Activated CD8-positive, alpha-beta T cell treated with anti-CD3 and anti-CD28 coated beads, Interleukin-2, amount 10 ng/mL, durations not matched to agents 7 days and 5 days (primary cell): ENCODE data around the gene CDHR3. TPM values are rescaled to one million over a fixed set of nuclear protein-coding genes. Genes with fewer than 3 reads are reported as not detected.
A peak's percentile ranks its signal among the peaks of the same experiment; 100 is the strongest.

Experiments used
- ATAC-seq: fragments of 150-1000 bp; cut with Tn5 transposase; one replicate; pipeline ENCODE4 v1.10.0; 2021; ENCODE audit warnings: moderate library complexity
- CTCF ChIA-PET: fragments of 350-600 bp; sonication (Branson Sonifier 250); formaldehyde crosslinking; loops from one replicate; lab custom pipeline; 2021; ENCODE audit warnings: antibody characterized with exemption; lab: Charles Lee
- POLR2A ChIA-PET: fragments of 350-600 bp; sonication (Branson Sonifier 250); formaldehyde crosslinking; loops from one replicate; lab custom pipeline; 2021; ENCODE audit warnings: antibody characterized with exemption; lab: Charles Lee
- DNase-seq: peaks from one replicate; pipeline ENCODE4 v3.0.0-alpha.2; 2020
- H3K27ac Mint-ChIP-seq: one replicate; pipeline ENCODE4 v1.8.0; 2021; ENCODE audit warnings: mild to moderate bottlenecking, mixed read lengths
- H3K27me3 Mint-ChIP-seq: one replicate; pipeline ENCODE4 v1.8.0; 2021; ENCODE audit warnings: low read depth, mixed read lengths
- H3K36me3 Mint-ChIP-seq: one replicate; pipeline ENCODE4 v1.8.0; 2021; ENCODE audit warnings: low read depth, mixed read lengths
- H3K4me1 Mint-ChIP-seq: one replicate; pipeline ENCODE4 v1.8.0; 2021; ENCODE audit warnings: low read depth, mixed read lengths
- H3K4me3 Mint-ChIP-seq: one replicate; pipeline ENCODE4 v1.8.0; 2021; ENCODE audit warnings: mild to moderate bottlenecking, mixed read lengths
- H3K9me3 Mint-ChIP-seq: one replicate; pipeline ENCODE4 v1.8.0; 2022; ENCODE audit warnings: mixed read lengths; ENCODE audit not compliant: insufficient read depth
- total RNA-seq, 2 experiments: library from RNA; stranded (reverse); gene quantifications; one replicate each; pipeline ENCODE4 v1.2.3, GENCODE V29; 2021

Gene CDHR3, protein sequence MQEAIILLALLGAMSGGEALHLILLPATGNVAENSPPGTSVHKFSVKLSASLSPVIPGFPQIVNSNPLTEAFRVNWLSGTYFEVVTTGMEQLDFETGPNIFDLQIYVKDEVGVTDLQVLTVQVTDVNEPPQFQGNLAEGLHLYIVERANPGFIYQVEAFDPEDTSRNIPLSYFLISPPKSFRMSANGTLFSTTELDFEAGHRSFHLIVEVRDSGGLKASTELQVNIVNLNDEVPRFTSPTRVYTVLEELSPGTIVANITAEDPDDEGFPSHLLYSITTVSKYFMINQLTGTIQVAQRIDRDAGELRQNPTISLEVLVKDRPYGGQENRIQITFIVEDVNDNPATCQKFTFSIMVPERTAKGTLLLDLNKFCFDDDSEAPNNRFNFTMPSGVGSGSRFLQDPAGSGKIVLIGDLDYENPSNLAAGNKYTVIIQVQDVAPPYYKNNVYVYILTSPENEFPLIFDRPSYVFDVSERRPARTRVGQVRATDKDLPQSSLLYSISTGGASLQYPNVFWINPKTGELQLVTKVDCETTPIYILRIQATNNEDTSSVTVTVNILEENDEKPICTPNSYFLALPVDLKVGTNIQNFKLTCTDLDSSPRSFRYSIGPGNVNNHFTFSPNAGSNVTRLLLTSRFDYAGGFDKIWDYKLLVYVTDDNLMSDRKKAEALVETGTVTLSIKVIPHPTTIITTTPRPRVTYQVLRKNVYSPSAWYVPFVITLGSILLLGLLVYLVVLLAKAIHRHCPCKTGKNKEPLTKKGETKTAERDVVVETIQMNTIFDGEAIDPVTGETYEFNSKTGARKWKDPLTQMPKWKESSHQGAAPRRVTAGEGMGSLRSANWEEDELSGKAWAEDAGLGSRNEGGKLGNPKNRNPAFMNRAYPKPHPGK
- total RNA-seq, result under 1 TPM; 0.31 to 0.92 TPM

DNA sequence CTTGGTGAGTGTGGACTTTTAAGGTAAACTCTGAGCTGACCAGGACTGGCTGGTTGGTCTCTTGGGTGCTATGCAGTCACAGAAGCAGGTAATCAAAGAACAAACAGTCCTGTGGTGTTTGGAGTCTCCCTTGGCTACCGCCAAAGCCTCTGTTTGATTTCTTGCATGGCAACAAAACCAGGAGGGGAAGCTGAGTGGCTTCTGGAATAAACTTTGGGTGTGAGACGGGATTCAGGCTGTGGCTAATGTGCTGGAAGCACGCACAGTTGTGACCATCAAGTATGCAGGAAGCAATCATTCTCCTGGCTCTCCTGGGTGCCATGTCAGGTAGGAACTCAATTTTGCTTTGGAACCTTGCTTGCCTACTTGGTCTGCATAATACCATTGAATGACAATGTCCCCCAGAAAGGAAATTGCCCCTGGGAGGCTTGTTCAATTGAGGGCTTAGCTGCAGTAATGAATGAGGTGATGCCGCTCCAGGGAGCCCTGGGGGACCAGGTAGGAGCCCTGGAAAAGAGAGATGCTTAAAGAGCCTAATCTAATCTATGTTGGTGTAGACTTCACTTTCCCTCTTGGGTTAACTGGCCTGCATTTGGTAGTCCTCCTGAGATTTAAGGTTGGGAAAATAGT, at the start of gene CDHR3:
Gene CDHR3 (plus strand): TSS at position 227 of the 630 bp plus-strand sequence. CDS start 55 bp downstream, at position 282.
- no peaks in the 10 kb centered on the region for H3K4me1 Mint-ChIP-seq
- peaks cover 7% of the 10 kb centered on the region for H3K27me3 Mint-ChIP-seq
- no peak within 1 kb of the TSS for H3K4me3 Mint-ChIP-seq
- ChIA-PET POLR2A (no interaction called here), CTCF (interaction anchor here (1.0 to 1.4 kb wide), 2 partner anchors 45 to 68 kb away, joined by 3 read pairs; no protein-coding TSS in a partner anchor)
- ATAC-seq (no peak), DNase-seq (no peak)
- no peak within 1 kb of the TSS for H3K27ac Mint-ChIP-seq
- no peaks in the 10 kb centered on the region for H3K9me3 Mint-ChIP-seq
- no peaks in the 10 kb centered on the region for H3K36me3 Mint-ChIP-seq

- POLR2A ChIA-PET, result no interaction called here
- Mint-ChIP-seq H3K4me3 (no peak overlapping the region), H3K4me1 (peaks cover 9% of the 10 kb centered on the region), H3K27me3 (no peaks in the 10 kb centered on the region), H3K9me3 (peaks cover 6% of the 10 kb centered on the region), H3K27ac (no peak overlapping the region), H3K36me3 (no peaks in the 10 kb centered on the region)
- no peak for DNase-seq
- CTCF ChIA-PET, result no interaction called here
- no peak for ATAC-seq
Measured at GRCh38 chr7:105913947-105914346, 49.1 kb upstream of the CDHR3 start.

DNA sequence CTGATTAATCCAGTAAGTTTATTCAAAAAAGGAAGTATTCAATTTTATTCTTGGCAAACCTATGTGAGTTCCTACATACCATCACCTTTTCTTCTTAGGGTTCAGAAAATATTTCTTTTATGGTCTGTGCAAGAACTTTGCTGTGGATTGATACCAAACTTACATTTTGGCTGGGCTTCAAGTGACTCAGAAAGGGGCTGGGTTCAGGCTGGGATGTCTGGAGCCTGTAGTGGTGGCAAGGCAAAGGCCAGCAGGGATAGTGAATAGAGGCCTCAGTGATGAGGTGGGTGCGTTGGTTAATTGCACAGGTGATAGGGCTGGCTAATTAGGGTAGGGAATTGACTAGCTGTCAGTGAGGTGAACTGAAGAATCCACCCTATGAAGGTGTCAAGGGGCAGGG, 46.5 kb upstream of the CDHR3 start:
- CTCF ChIA-PET, result interaction anchor here (1.7 kb wide), 1 partner anchor 156 kb away, joined by 5 read pairs; no protein-coding TSS in a partner anchor
- H3K9me3 Mint-ChIP-seq, result no peaks in the 10 kb centered on the region
- H3K27ac Mint-ChIP-seq, result no peak overlapping the region
- H3K27me3 Mint-ChIP-seq, result no peaks in the 10 kb centered on the region
- POLR2A ChIA-PET, result no interaction called here
- ATAC-seq (no peak), DNase-seq (no peak)
- no peak overlapping the region for H3K4me3 Mint-ChIP-seq
- no peaks in the 10 kb centered on the region for H3K36me3 Mint-ChIP-seq
- H3K4me1 Mint-ChIP-seq, result no peaks in the 10 kb centered on the region

DNA sequence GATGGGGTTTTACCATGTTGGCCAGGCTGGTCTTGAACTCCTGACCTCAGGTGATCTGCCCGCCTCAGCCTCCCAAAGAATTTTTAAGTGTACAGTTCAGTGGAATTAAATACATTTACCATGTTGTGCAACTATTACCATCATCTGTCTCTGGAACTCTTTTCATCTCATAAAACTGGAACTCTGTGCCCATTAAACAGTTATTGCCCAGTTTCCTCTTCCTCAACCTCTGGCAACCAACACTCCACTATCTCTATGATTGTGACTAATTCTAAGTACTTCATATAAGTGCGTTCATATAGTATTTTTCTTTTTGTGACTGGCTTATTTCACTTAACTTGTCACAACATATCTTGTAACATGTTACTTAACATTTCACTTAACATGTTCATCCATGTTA, 45.4 kb upstream of the CDHR3 start:
- Mint-ChIP-seq H3K36me3 (peaks cover 2% of the 10 kb centered on the region), H3K9me3 (no peaks in the 10 kb centered on the region), H3K4me1 (no peaks in the 10 kb centered on the region), H3K4me3 (no peak overlapping the region), H3K27me3 (no peaks in the 10 kb centered on the region), H3K27ac (no peak overlapping the region)
- ChIA-PET POLR2A (interaction anchor here (0.8 kb wide), 1 partner anchor 60 kb away, joined by 3 read pairs; no protein-coding TSS in a partner anchor), CTCF (no interaction called here)
- DNase-seq (no peak), ATAC-seq (no peak)

DNA sequence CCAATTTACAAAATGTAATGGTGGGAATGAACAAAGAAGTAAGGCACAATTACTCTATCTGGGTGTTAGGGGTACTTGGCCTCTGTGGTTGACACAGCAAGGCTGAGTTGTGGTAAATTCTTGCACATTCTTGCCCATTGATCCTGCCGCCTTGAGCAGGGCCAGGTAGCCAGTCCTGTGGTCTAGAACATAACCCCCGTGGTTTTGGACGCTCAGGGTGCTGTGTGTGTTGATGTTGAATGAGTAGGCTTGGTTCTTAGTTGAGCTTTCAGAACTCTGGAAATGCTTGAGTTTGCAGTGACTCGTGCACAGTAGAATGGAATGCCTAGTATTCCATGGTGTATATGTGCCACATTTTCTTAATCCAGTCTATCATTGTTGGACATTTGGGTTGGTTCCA, 42.3 kb upstream of the CDHR3 start:
- Mint-ChIP-seq H3K36me3 (peaks cover 8% of the 10 kb centered on the region), H3K4me1 (peaks cover 23% of the 10 kb centered on the region), H3K27ac (no peak overlapping the region), H3K4me3 (no peak overlapping the region), H3K27me3 (no peaks in the 10 kb centered on the region), H3K9me3 (no peaks in the 10 kb centered on the region)
- no peak for DNase-seq
- ATAC-seq, result no peak
- POLR2A ChIA-PET, result interaction anchor here (0.5 kb wide), 1 partner anchor 182 kb away, joined by 3 read pairs; no protein-coding TSS in a partner anchor
- CTCF ChIA-PET, result interaction anchor here (1.0 kb wide), 1 partner anchor 17 kb away, joined by 3 read pairs; no protein-coding TSS in a partner anchor

DNA sequence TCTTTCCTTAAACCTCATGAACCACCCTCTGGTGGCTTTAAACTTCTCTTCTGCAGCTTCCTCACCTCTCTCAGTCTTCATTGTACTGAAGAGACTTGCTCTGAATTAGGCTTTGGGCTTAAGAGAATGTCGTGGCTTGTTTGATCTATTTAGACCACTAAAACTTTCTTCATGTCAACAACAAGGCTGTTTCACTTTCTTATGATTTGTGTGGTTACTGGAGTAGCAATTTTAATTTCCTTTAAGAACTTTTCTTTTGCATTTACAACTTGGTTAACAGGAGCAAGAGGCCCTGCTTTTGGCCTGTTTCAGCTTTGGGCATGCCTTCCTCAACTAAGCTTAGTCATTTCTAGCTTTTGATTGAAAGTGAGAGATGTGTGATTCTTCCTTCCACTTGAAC, 38.1 kb upstream of the CDHR3 start:
- H3K9me3 Mint-ChIP-seq, result no peaks in the 10 kb centered on the region
- DNase-seq, result peak; percentile 46
- peak overlapping the region; percentile 88 for H3K27ac Mint-ChIP-seq
- ChIA-PET CTCF (interaction anchor here (1.0 to 4.8 kb wide), 13 partner anchors 10 to 272 kb away, joined by 3 to 28 read pairs (median 4); partner anchors contain the start of gene ATXN7L1), POLR2A (interaction anchor here (1.6 to 1.7 kb wide), 2 partner anchors 268 to 984 kb away, joined by 3 to 4 read pairs; no protein-coding TSS in a partner anchor)
- H3K4me3 Mint-ChIP-seq, result no peak overlapping the region
- H3K4me1 Mint-ChIP-seq, result peaks cover 27% of the 10 kb centered on the region
- H3K27me3 Mint-ChIP-seq, result peaks cover 7% of the 10 kb centered on the region
- peaks cover 8% of the 10 kb centered on the region for H3K36me3 Mint-ChIP-seq
- peak; percentile 92 for ATAC-seq

DNA sequence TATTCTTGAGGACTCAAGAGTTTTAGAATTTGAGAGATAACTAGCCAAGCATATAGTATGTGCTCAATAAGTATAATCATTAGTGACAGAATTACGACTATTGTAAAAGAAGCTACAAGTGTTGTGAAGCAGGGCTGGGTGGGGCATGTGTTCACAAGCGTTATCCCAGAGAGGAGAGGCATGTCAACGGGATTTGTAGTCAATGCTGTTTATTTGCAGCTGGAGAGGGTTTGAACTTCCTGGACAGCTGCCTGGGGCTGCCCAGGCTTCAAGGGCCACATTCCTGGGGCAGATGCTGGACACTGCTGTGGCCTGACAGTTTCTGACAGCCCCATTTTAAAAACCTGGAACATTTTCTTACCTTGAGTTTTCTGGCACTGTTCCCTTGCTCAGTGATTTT, 36.9 kb upstream of the CDHR3 start:
- no peak for ATAC-seq
- no peak for DNase-seq
- Mint-ChIP-seq H3K27me3 (peaks cover 7% of the 10 kb centered on the region), H3K4me3 (no peak overlapping the region), H3K27ac (no peak overlapping the region), H3K4me1 (peaks cover 27% of the 10 kb centered on the region), H3K9me3 (no peaks in the 10 kb centered on the region), H3K36me3 (peaks cover 8% of the 10 kb centered on the region)
- ChIA-PET POLR2A (no interaction called here), CTCF (interaction anchor here (1.3 to 4.8 kb wide), 3 partner anchors 8 to 268 kb away, joined by 3 to 28 read pairs (median 10); no protein-coding TSS in a partner anchor)

DNA sequence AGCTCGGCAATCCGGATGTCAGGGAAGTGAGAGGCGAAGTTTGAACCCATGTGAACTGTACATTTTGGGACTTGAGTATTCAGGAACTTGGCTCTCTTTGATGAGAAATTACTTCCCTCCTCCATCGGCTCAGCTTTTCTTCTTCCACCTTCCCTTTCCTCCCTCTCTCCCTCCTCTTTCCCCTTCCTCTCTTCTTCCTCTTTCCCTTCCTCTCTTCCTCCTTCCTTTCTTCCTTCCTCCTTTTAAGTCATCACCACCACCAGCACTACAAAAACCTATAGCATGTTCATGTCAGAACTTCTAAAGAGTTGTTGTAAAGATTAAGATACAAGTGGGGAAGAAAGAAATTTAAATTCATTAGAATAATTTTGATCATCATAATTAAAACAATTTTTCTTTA, 31.9 kb upstream of the CDHR3 start:
- ATAC-seq (no peak), DNase-seq (no peak)
- ChIA-PET POLR2A (no interaction called here), CTCF (interaction anchor here (1.0 to 1.2 kb wide), 2 partner anchors 112 to 171 kb away, joined by 3 to 6 read pairs; no protein-coding TSS in a partner anchor)
- Mint-ChIP-seq H3K27me3 (peaks cover 11% of the 10 kb centered on the region), H3K36me3 (no peaks in the 10 kb centered on the region), H3K4me1 (no peaks in the 10 kb centered on the region), H3K9me3 (no peaks in the 10 kb centered on the region), H3K4me3 (no peak overlapping the region), H3K27ac (no peak overlapping the region)

DNA sequence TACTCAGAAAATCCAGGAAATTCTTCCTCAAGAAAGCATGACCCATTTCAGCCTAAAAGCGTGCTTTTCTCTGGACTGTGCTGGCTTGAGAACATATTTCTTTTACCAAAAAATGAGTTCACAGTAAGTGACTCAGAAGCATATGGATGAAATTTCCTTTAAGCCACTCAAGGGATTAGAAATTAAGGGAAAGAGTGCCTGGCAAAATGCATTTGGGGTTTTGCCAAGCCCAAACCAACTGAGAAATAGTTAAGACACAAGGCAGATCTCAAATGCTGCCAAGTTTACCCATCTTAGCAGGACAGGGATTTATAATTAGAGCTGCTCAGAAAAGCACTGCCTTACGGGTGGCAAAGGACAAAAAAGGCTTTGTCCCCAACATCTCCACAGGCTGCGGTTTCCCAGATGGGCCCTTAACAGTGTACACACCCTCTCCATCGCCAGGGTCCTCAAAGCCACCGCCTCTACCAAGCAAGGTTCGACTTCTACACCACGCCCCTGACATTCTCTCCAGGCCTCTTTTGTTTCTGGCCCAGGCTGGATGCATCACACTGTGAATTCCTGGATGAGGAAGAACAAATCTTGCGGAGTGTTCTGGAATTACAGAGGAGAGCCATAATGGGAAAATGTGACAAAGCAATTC, 30.1 kb upstream of the CDHR3 start:
- Mint-ChIP-seq H3K9me3 (no peaks in the 10 kb centered on the region), H3K4me3 (no peak overlapping the region), H3K36me3 (no peaks in the 10 kb centered on the region), H3K4me1 (no peaks in the 10 kb centered on the region), H3K27ac (no peak overlapping the region), H3K27me3 (peaks cover 11% of the 10 kb centered on the region)
- ChIA-PET CTCF (no interaction called here), POLR2A (no interaction called here)
- ATAC-seq (no peak), DNase-seq (no peak)

DNA sequence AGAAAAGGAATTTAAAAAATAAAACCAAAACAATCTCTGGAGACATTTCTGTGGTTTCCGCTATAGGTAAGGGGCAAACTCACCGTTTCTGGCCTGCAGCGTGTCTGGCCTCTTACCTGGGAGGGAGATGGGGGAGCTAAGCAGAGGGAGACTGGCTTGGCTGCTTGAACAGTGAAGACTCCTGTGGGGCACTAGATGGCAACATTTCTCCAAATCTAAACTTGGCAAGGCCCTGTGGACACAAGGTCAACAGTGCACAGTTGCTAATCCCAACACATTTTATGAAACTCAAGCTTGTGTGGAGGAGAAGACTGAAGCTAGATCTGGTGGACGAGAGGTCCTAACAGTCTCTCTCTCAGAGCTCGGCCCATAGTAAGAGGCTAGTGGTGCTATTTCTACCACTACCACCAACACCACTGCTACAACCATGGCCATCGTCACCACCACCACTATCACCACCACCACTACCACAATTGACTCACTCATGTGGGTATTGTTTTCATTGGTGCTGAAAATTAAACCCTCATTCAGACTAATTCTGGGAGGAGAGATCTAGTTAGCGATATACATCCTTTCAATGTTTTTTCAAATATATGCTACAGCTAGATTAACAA, 28.4 kb upstream of the CDHR3 start:
- ChIA-PET CTCF (interaction anchor here (0.6 to 1.9 kb wide), 17 partner anchors 9 to 688 kb away, joined by 3 to 15 read pairs (median 3); no protein-coding TSS in a partner anchor), POLR2A (interaction anchor here (1.0 kb wide), 1 partner anchor 23 kb away, joined by 3 read pairs; no protein-coding TSS in a partner anchor)
- no peak for ATAC-seq
- no peak overlapping the region for H3K27ac Mint-ChIP-seq
- DNase-seq, result no peak
- no peaks in the 10 kb centered on the region for H3K9me3 Mint-ChIP-seq
- H3K36me3 Mint-ChIP-seq, result no peaks in the 10 kb centered on the region
- no peaks in the 10 kb centered on the region for H3K4me1 Mint-ChIP-seq
- peaks cover 7% of the 10 kb centered on the region for H3K27me3 Mint-ChIP-seq
- H3K4me3 Mint-ChIP-seq, result no peak overlapping the region
